ENCODE data around the gene PPP2R3B.
"Not testable (repeated sequence)": the region's sequence is repeated elsewhere in the genome, so short reads cannot be mapped to it uniquely, and the experiment has no call there.

GRCh38 chrX:306614-307251 is 80.0 kb downstream of the PPP2R3B start:
- TF ChIP-seq POLR2A, CTCF (IDR thresholded peaks at IDR 0.05): not testable (repeated sequence)

Data from testis (tissue), 2 donors.